MV-4-11 (cell line): ENCODE data around the gene PC.
A peak's percentile ranks its signal among the peaks of the same experiment; 100 is the strongest.

Experiments used
- DNase-seq: peaks from one replicate; lab custom pipeline; 2025; lab: John Stamatoyannopoulos, UW

Gene PC

GRCh38 chr11:66855574-66856495 lies 102.3 kb downstream of the PC start:
- peak; percentile 91 for DNase-seq

GRCh38 chr11:66854729-66855211 lies 103.4 kb downstream of the PC start:
- DNase-seq: no peak

GRCh38 chr11:66854231-66854661 lies 103.9 kb downstream of the PC start:
- no peak for DNase-seq

GRCh38 chr11:66853242-66854229 lies 104.6 kb downstream of the PC start:
- DNase-seq: no peak

GRCh38 chr11:66852466-66853241 lies 105.5 kb downstream of the PC start:
- no peak for DNase-seq

GRCh38 chr11:66851698-66852465 lies 106.3 kb downstream of the PC start:
- DNase-seq: no peak

- no peak for DNase-seq
Observed at GRCh38 chr11:66851239-66851596, 107.0 kb downstream of the PC start.

- no peak for DNase-seq
Observed at GRCh38 chr11:66850588-66851238, 107.5 kb downstream of the PC start.

GRCh38 chr11:66850235-66850587 lies 108.0 kb downstream of the PC start:
- no peak for DNase-seq

GRCh38 chr11:66849501-66850234 lies 108.5 kb downstream of the PC start:
- no peak for DNase-seq

GRCh38 chr11:66848671-66849500 lies 109.3 kb downstream of the PC start:
- DNase-seq: no peak

- no peak for DNase-seq
Observed at GRCh38 chr11:66847461-66848232, 110.5 kb downstream of the PC start.

- peak; percentile 83 for DNase-seq
Observed at GRCh38 chr11:66846671-66847091, 111.5 kb downstream of the PC start.

- no peak for DNase-seq
Observed at GRCh38 chr11:66845876-66846212, 112.3 kb downstream of the PC start.

GRCh38 chr11:66845143-66845875 lies 112.9 kb downstream of the PC start:
- DNase-seq: no peak

GRCh38 chr11:66844496-66845142 lies 113.6 kb downstream of the PC start:
- no peak for DNase-seq
